Panc1 (cell line): ENCODE measurements around the gene TEPSIN. TPM values are rescaled to one million over a fixed set of nuclear protein-coding genes. Genes with fewer than 3 reads are reported as not detected.

Experiments used
- ATAC-seq: fragments of 200-7000 bp; cut with Tn5 transposase; 2 replicates; pipeline ENCODE4 v1.9.1; 2020; ENCODE audit warnings: mild to moderate bottlenecking, moderate library complexity
- BruUV-seq: library from RNA; stranded (reverse); fragments of 400-500 nt; replicated peaks from 2 replicates; lab custom pipeline; 2021; lab: Mats Ljungman, UMichigan
- CTCF ChIA-PET: fragments of 300-600 bp; sonication (Branson Sonifier 250); formaldehyde crosslinking; loops from one replicate; lab custom pipeline; 2022; ENCODE audit warnings: antibody characterized with exemption; lab: Charles Lee
- POLR2A ChIA-PET: fragments of 300-600 bp; sonication (Branson Sonifier 250); formaldehyde crosslinking; loops from one replicate; lab custom pipeline; 2022; ENCODE audit warnings: antibody characterized with exemption; lab: Charles Lee
- DNase-seq: peaks from one replicate; pipeline ENCODE4 v3.0.0-alpha.2; 2010; ENCODE audit warnings: low read depth, low spot score
- H3K27ac ChIP-seq: 2 replicates; pipeline ENCODE4 v1.5.1; 2011; ENCODE audit warnings: mild to moderate bottlenecking, low read length, inconsistent platforms
- H3K27me3 ChIP-seq: fragments of 200-500 bp; sonication (Bioruptor generic); 2 replicates; pipeline ENCODE4 v1.6.0; 2014; ENCODE audit warnings: low read length, inconsistent platforms; ENCODE audit not compliant: control insufficient read depth, insufficient read depth
- H3K36me3 ChIP-seq: fragments of 200-500 bp; sonication (Bioruptor generic); 2 replicates; pipeline ENCODE4 v1.5.1; 2014; ENCODE audit warnings: inconsistent platforms, mild to moderate bottlenecking, low read length, moderate library complexity; ENCODE audit not compliant: control insufficient read depth, insufficient read depth
- H3K4me1 ChIP-seq: 2 replicates; pipeline ENCODE4 v1.5.1; 2011; ENCODE audit warnings: inconsistent platforms, mild to moderate bottlenecking, low read length, moderate library complexity; ENCODE audit not compliant: control insufficient read depth, insufficient read depth
- H3K4me3 ChIP-seq, 2 experiments: 2 replicates each; pipeline ENCODE4 v1.5.1; 2011 to 2012; ENCODE audit warnings: low read depth in 2 of 2, low read length in 2 of 2, mild to moderate bottlenecking in 2 of 2, inconsistent platforms in 1 of 2, moderate library complexity in 1 of 2
- H3K9me3 ChIP-seq: fragments of 200-500 bp; sonication (Bioruptor generic); 2 replicates; pipeline ENCODE4 v1.5.1; 2014; ENCODE audit warnings: low read depth, mild to moderate bottlenecking, inconsistent platforms, low read length, moderate library complexity; ENCODE audit not compliant: control insufficient read depth, insufficient read depth
- POLR2AphosphoS5 ChIP-seq: IDR thresholded peaks from 2 replicates; pipeline ENCODE4 v1.6.1; 2012; ENCODE audit warnings: mild to moderate bottlenecking, low read depth, low read length, moderate library complexity
- SIN3A ChIP-seq: IDR thresholded peaks from 2 replicates; pipeline ENCODE4 v1.6.1; 2012; ENCODE audit warnings: low read depth, mild to moderate bottlenecking, low read length, moderate library complexity, borderline replicate concordance; ENCODE audit not compliant: insufficient read depth
- TCF7L2 ChIP-seq: IDR thresholded peaks from 2 replicates; pipeline ENCODE4 v1.6.1; 2011; ENCODE audit warnings: mild to moderate bottlenecking, low read depth, low read length, inconsistent platforms
- in situ Hi-C: cut with HindIII; loops from 2 replicates; pipeline ENCODE4 v1.10.0; 2016; ENCODE audit warnings: low sequenced_read_pairs, low pct_unique_long_range_greater_than_20kb
- intact Hi-C: fragments of 100-400 bp; cut with micrococcal nuclease; formaldehyde crosslinking; loops from one replicate; pipeline ENCODE4 v1.10.0; 2022; ENCODE audit not compliant: unreplicated experiment
- total RNA-seq: library from RNA; stranded (reverse); gene quantifications from one replicate; pipeline ENCODE4 v1.2.1, GENCODE V29; 2021; ENCODE audit not compliant: unreplicated experiment
- TF ChIP-seq, protein P1 (sequence below), 2 experiments: IDR thresholded peaks; 2 replicates each; pipeline ENCODE4 v1.6.1; 2011 to 2012; ENCODE audit warnings: low read depth in 2 of 2, control low read depth in 1 of 2, low read length in 1 of 2, mild to moderate bottlenecking in 1 of 2, moderate library complexity in 1 of 2; ENCODE audit not compliant: insufficient read depth in 1 of 2
- TF ChIP-seq, protein P2 (sequence below): fragments of 450-650 bp; IDR thresholded peaks from 2 replicates; pipeline ENCODE4 v1.5.1; 2017; ENCODE audit warnings: mild to moderate bottlenecking

TEPSIN gene
- total RNA-seq, 1 experiment from 2014 or later = 44.9 TPM

GRCh38 chr17:81207610-81208581 lies 31.0 kb downstream of the TEPSIN start:
- CTCF ChIA-PET = interaction anchor here (0.6 kb wide), 1 partner anchor 225 kb away, joined by 3 read pairs; no protein-coding TSS in a partner anchor

GRCh38 chr17:81206657-81207056 lies 32.2 kb downstream of the TEPSIN start:
- ChIA-PET CTCF (no interaction called here), POLR2A (no interaction called here)
- in situ Hi-C loops (loop anchor here (5.0 kb wide), 1 partner anchor 64 kb away; no protein-coding TSS in a partner anchor), intact Hi-C loops (no loop called here)
- no peak for ATAC-seq
- no peaks in the 10 kb centered on the region for H3K4me1 ChIP-seq
- BruUV-seq = no TSS peak
- H3K9me3 ChIP-seq = no peaks in the 10 kb centered on the region
- TF ChIP-seq POLR2AphosphoS5 = no peak
- TF ChIP-seq, protein P1, sequence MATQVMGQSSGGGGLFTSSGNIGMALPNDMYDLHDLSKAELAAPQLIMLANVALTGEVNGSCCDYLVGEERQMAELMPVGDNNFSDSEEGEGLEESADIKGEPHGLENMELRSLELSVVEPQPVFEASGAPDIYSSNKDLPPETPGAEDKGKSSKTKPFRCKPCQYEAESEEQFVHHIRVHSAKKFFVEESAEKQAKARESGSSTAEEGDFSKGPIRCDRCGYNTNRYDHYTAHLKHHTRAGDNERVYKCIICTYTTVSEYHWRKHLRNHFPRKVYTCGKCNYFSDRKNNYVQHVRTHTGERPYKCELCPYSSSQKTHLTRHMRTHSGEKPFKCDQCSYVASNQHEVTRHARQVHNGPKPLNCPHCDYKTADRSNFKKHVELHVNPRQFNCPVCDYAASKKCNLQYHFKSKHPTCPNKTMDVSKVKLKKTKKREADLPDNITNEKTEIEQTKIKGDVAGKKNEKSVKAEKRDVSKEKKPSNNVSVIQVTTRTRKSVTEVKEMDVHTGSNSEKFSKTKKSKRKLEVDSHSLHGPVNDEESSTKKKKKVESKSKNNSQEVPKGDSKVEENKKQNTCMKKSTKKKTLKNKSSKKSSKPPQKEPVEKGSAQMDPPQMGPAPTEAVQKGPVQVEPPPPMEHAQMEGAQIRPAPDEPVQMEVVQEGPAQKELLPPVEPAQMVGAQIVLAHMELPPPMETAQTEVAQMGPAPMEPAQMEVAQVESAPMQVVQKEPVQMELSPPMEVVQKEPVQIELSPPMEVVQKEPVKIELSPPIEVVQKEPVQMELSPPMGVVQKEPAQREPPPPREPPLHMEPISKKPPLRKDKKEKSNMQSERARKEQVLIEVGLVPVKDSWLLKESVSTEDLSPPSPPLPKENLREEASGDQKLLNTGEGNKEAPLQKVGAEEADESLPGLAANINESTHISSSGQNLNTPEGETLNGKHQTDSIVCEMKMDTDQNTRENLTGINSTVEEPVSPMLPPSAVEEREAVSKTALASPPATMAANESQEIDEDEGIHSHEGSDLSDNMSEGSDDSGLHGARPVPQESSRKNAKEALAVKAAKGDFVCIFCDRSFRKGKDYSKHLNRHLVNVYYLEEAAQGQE (IDR thresholded peaks at IDR 0.05; ENCODE audit: insufficient read depth in 1 of 2, low read depth in 2 of 2, low read length in 1 of 2) = no peak
- TF ChIP-seq, protein P2, sequence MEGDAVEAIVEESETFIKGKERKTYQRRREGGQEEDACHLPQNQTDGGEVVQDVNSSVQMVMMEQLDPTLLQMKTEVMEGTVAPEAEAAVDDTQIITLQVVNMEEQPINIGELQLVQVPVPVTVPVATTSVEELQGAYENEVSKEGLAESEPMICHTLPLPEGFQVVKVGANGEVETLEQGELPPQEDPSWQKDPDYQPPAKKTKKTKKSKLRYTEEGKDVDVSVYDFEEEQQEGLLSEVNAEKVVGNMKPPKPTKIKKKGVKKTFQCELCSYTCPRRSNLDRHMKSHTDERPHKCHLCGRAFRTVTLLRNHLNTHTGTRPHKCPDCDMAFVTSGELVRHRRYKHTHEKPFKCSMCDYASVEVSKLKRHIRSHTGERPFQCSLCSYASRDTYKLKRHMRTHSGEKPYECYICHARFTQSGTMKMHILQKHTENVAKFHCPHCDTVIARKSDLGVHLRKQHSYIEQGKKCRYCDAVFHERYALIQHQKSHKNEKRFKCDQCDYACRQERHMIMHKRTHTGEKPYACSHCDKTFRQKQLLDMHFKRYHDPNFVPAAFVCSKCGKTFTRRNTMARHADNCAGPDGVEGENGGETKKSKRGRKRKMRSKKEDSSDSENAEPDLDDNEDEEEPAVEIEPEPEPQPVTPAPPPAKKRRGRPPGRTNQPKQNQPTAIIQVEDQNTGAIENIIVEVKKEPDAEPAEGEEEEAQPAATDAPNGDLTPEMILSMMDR = no peak
- no peak for TF ChIP-seq SIN3A
- no peak for TF ChIP-seq TCF7L2
- H3K4me3 ChIP-seq = no peak overlapping the region
- H3K36me3 ChIP-seq = no peaks in the 10 kb centered on the region
- no peak for DNase-seq
- H3K27me3 ChIP-seq = no peaks in the 10 kb centered on the region
- no peak overlapping the region for H3K27ac ChIP-seq

More at GRCh38 chr17:81207610-81208581, 31.0 kb downstream of the TEPSIN start:
- H3K4me3 ChIP-seq = no peak overlapping the region
- H3K4me1 ChIP-seq = no peaks in the 10 kb centered on the region
- POLR2A ChIA-PET = no interaction called here
- TF ChIP-seq SIN3A = no peak
- TF ChIP-seq, protein P1 (IDR thresholded peaks at IDR 0.05; ENCODE audit: insufficient read depth in 1 of 2, low read depth in 2 of 2, low read length in 1 of 2) = no peak
- no peak for TF ChIP-seq TCF7L2
- no peak for TF ChIP-seq POLR2AphosphoS5
- TF ChIP-seq, protein P2 = no peak
- in situ Hi-C loops = loop anchor here (5.0 kb wide), 1 partner anchor 66 kb away; no protein-coding TSS in a partner anchor
- no TSS peak for BruUV-seq
- ATAC-seq (no peak), DNase-seq (no peak)
- no peak overlapping the region for H3K27ac ChIP-seq
- no peaks in the 10 kb centered on the region for H3K27me3 ChIP-seq
- H3K9me3 ChIP-seq = no peaks in the 10 kb centered on the region
- no peaks in the 10 kb centered on the region for H3K36me3 ChIP-seq
- intact Hi-C loops = no loop called here
